HG03439 (cell line): Measurements from ENCODE around the gene CNTN2.

Source experiments
- ATAC-seq: cut with Tn5 transposase; IDR thresholded peaks from one replicate; pipeline ENCODE4 v1.9.1; 2021; ENCODE audit warnings: mild to moderate bottlenecking, moderate library complexity; ENCODE audit not compliant: unreplicated experiment

CNTN2 gene

GRCh38 chr1:205052690-205053089 is 9.7 kb downstream of the CNTN2 start:
- ATAC-seq: no peak

GRCh38 chr1:205053296-205053695 is 10.3 kb downstream of the CNTN2 start:
- ATAC-seq: no peak

GRCh38 chr1:205054013-205054412 is 11.0 kb downstream of the CNTN2 start:
- ATAC-seq: no peak

- ATAC-seq: no peak
Measured at GRCh38 chr1:205056188-205056611, 13.2 kb downstream of the CNTN2 start.

GRCh38 chr1:205056956-205057568 is 14.1 kb downstream of the CNTN2 start:
- ATAC-seq: no peak

- ATAC-seq: no peak
Measured at GRCh38 chr1:205057808-205058575, 15.0 kb downstream of the CNTN2 start.

GRCh38 chr1:205058853-205059252 is 15.8 kb downstream of the CNTN2 start:
- ATAC-seq: no peak

- ATAC-seq: no peak
Measured at GRCh38 chr1:205059660-205060059, 16.6 kb downstream of the CNTN2 start.

- ATAC-seq: no peak
Measured at GRCh38 chr1:205060746-205061145, 17.7 kb downstream of the CNTN2 start.

- ATAC-seq: no peak
Measured at GRCh38 chr1:205061227-205061626, 18.2 kb downstream of the CNTN2 start.

- ATAC-seq: no peak
Measured at GRCh38 chr1:205061665-205062069, 18.7 kb downstream of the CNTN2 start.

GRCh38 chr1:205062319-205062718 is 19.3 kb downstream of the CNTN2 start:
- no peak for ATAC-seq

- ATAC-seq: no peak
Measured at GRCh38 chr1:205062895-205063294, 19.9 kb downstream of the CNTN2 start.

- ATAC-seq: no peak
Measured at GRCh38 chr1:205064301-205064700, 21.3 kb downstream of the CNTN2 start.

- no peak for ATAC-seq
Measured at GRCh38 chr1:205064741-205065316, 21.8 kb downstream of the CNTN2 start.

- ATAC-seq: no peak
Measured at GRCh38 chr1:205065666-205066065, 22.7 kb downstream of the CNTN2 start.

- no peak for ATAC-seq
Measured at GRCh38 chr1:205066141-205066818, 23.3 kb downstream of the CNTN2 start.

GRCh38 chr1:205067031-205067430 is 24.0 kb downstream of the CNTN2 start:
- ATAC-seq: no peak

- ATAC-seq: no peak
Measured at GRCh38 chr1:205068001-205068400, 25.0 kb downstream of the CNTN2 start.

- no peak for ATAC-seq
Measured at GRCh38 chr1:205068457-205069040, 25.5 kb downstream of the CNTN2 start.
